HAP-1 (cell line): Measurements from ENCODE around the gene POTEG.
"Not testable (repeated sequence)": the region's sequence is repeated elsewhere in the genome, so short reads cannot be mapped to it uniquely, and the experiment has no call there.

ENCODE experiments used
- DNase-seq, 2 experiments: peaks; one replicate each; pipeline ENCODE4 v3.0.0-alpha.2; 2016 to 2020; ENCODE audit warnings: low spot score in 2 of 2
- H3K27me3 ChIP-seq: fragments of 250-450 bp; sonication (Bioruptor Pico); 2 replicates; pipeline ENCODE4 v1.5.1; 2020; ENCODE audit warnings: low read depth, mild to moderate bottlenecking, moderate library complexity
- H3K36me3 ChIP-seq: fragments of 250-450 bp; sonication (Bioruptor Pico); replicated peaks from 2 replicates; pipeline ENCODE4 v1.5.1; 2020; ENCODE audit warnings: mild to moderate bottlenecking
- H3K4me1 ChIP-seq: fragments of 250-450 bp; sonication (Bioruptor Pico); 2 replicates; pipeline ENCODE4 v1.5.1; 2020; ENCODE audit warnings: mild to moderate bottlenecking
- H3K4me3 ChIP-seq: fragments of 250-450 bp; sonication (Bioruptor Pico); 2 replicates; pipeline ENCODE4 v1.5.1; 2020; ENCODE audit warnings: mild to moderate bottlenecking, moderate library complexity
- H3K9me3 ChIP-seq: fragments of 250-450 bp; sonication (Bioruptor Pico); 2 replicates; pipeline ENCODE4 v1.5.1; 2020; ENCODE audit warnings: mild to moderate bottlenecking, moderate library complexity
- in situ Hi-C: fragments of 300-500 bp; cut with MboI; formaldehyde crosslinking; loops from 3 replicates; pipeline ENCODE4 v1.14.3; 2020; ENCODE audit warnings: low sequenced_read_pairs, inconsistent platforms, mixed read lengths

Gene POTEG

GRCh38 chr14:19434241-19434640 lies at the start of gene POTEG:
POTEG (minus strand) TSS chr14:19434341; CDS start chr14:19434289, 52 bp downstream.
- H3K36me3 ChIP-seq, H3K4me3 ChIP-seq, H3K27me3 ChIP-seq, in situ Hi-C loops, DNase-seq, H3K9me3 ChIP-seq, H3K4me1 ChIP-seq: not testable (repeated sequence)

DNA sequence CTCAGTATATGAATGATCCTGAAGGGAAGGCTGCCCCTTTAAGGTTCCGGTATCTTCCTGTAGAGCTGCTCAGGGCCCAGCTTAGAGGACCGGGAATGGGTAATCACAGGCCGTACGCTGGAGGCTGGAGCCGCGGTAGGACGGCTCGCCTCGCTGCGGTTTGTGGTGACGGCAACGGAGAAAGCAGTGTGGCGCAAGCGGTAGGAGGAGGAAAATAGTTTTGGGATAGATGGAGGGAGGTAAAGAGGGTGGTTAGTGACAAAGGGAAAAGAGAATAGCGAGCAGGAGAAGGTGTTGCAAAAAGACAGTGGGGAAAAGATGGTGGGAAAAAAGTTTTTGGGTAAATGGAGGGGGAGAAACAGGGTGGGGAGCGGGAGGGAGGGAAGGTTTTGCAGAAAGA lies 48.0 kb upstream of the POTEG start:
- DNase-seq, H3K36me3 ChIP-seq, H3K9me3 ChIP-seq, H3K4me1 ChIP-seq, H3K4me3 ChIP-seq, in situ Hi-C loops, H3K27me3 ChIP-seq: not testable (repeated sequence)

DNA sequence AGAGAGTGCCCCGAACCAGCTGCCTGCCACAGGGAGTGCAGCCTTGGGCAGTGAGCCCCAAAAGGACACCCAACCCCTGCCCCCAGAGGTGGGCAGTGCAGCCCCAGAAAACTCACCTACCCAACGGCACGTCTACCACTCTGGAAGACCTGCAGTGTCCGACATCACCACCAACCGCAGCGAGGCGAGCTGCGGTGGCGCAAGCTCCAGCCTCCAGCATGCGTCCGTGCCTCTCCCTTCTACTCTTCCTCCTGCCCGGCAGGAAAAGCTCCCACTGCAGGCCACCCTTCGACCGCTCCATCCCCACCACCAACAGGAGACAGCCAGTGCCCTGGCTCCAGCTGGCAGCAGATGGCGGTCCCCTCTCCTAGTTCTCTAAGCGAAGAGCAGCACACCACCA lies 47.3 kb upstream of the POTEG start:
- H3K4me3 ChIP-seq, H3K27me3 ChIP-seq, H3K4me1 ChIP-seq, H3K36me3 ChIP-seq, H3K9me3 ChIP-seq, DNase-seq, in situ Hi-C loops: not testable (repeated sequence)

GRCh38 chr14:19480491-19480890 lies 46.4 kb upstream of the POTEG start:
- H3K4me3 ChIP-seq, H3K27me3 ChIP-seq, H3K9me3 ChIP-seq, DNase-seq, H3K36me3 ChIP-seq, in situ Hi-C loops, H3K4me1 ChIP-seq: not testable (repeated sequence)

- H3K4me3 ChIP-seq, H3K9me3 ChIP-seq, H3K4me1 ChIP-seq, DNase-seq, H3K36me3 ChIP-seq, H3K27me3 ChIP-seq, in situ Hi-C loops: not testable (repeated sequence)
Measured at GRCh38 chr14:19445761-19446160, 11.6 kb upstream of the POTEG start.

GRCh38 chr14:19439826-19440225 lies 5.7 kb upstream of the POTEG start:
- H3K36me3 ChIP-seq, H3K9me3 ChIP-seq, H3K4me1 ChIP-seq, H3K4me3 ChIP-seq, H3K27me3 ChIP-seq, in situ Hi-C loops, DNase-seq: not testable (repeated sequence)

GRCh38 chr14:19439219-19439618 lies 5.1 kb upstream of the POTEG start:
- H3K9me3 ChIP-seq, DNase-seq, H3K36me3 ChIP-seq, H3K4me3 ChIP-seq, H3K4me1 ChIP-seq, H3K27me3 ChIP-seq, in situ Hi-C loops: not testable (repeated sequence)

GRCh38 chr14:19437126-19437443 lies 2.9 kb upstream of the POTEG start:
- H3K27me3 ChIP-seq, in situ Hi-C loops, H3K4me3 ChIP-seq, DNase-seq, H3K4me1 ChIP-seq, H3K36me3 ChIP-seq, H3K9me3 ChIP-seq: not testable (repeated sequence)

GRCh38 chr14:19436311-19437125 lies 2.4 kb upstream of the POTEG start:
- DNase-seq, H3K36me3 ChIP-seq, H3K4me1 ChIP-seq, in situ Hi-C loops, H3K4me3 ChIP-seq, H3K27me3 ChIP-seq, H3K9me3 ChIP-seq: not testable (repeated sequence)

DNA sequence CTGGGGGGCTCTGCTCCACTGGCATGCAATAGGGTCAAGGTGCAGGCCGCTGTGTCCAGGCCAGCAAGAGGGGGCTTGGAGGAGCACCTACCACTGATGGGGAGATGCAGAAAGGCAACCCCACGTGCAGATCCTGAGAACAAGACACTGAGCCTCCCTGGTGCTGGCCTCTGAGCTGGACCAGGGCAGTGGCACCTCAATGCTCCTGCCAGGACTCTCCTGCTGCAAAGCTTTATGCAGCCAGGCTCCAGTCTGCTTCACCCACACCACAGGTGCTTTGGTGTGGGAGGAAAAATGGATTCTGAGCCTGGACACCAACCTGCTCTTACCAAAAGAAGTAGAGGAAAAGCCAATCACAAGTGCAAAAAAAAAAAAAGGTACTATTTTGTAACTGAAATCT lies 1.7 kb upstream of the POTEG start:
- DNase-seq, H3K27me3 ChIP-seq, H3K36me3 ChIP-seq, in situ Hi-C loops, H3K4me1 ChIP-seq, H3K9me3 ChIP-seq, H3K4me3 ChIP-seq: not testable (repeated sequence)

DNA sequence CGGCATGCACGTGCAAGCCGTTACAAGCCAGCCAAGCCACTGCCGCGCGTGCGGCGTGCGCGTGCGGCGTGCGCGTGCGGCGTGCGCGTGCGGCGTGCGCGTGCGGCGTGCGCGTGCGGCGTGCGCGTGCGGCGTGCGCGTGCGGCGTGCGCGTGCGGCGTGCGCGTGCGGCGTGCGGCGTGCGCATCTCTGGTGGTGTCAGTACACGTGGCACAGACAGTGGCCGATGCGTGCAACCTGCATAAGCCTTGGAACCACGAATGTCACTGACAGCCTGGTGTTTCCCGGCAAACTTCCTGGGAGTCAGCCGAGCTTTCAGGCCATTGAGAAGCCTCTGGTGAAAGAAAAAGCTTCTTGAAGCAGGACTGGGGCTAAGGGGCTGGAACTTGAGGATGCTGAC lies 750 bp upstream of the POTEG start:
- in situ Hi-C loops, H3K27me3 ChIP-seq, H3K4me3 ChIP-seq, H3K4me1 ChIP-seq, H3K9me3 ChIP-seq, DNase-seq, H3K36me3 ChIP-seq: not testable (repeated sequence)

DNA sequence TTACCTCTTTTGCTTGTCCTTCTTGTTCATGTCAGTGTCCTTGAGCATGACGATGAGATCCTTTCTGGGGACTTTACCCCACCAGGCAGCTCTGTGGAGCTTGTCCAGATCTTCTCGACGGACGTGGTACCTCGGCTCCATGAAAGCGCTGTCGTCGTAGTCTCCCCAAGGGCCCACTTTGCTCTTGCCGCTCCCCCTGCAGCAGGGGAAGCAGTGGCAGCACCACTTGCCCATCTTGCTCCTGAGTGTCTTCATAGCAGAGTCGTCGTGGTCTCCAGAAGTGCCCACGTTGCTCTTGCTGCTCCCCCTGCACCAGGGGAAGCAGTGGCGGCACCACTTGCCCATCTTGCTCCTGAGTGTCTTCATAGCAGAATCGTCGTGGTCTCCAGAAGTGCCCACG lies 376 bp downstream of the POTEG start:
- H3K4me3 ChIP-seq, H3K36me3 ChIP-seq, DNase-seq, in situ Hi-C loops, H3K4me1 ChIP-seq, H3K27me3 ChIP-seq, H3K9me3 ChIP-seq: not testable (repeated sequence)

DNA sequence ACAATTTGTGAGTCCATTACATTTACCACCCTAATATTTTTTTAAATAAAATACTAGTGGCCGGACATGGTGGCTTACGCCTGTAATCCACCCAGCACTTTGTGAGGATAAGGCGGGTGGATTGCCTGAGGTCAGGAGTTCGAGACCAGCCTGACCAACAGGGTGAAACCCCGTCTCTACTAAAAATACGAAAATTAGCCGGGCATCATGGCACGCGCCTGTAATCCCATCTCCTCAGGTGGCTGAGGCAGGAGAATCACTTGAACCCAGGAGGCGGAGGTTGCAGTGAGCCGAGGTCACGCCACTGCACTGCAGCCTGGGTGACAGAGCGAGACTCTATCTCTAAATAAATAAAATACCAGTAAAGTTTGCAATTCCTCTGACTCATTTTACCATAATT lies 25.6 kb downstream of the POTEG start:
- H3K36me3 ChIP-seq, DNase-seq, in situ Hi-C loops, H3K27me3 ChIP-seq, H3K9me3 ChIP-seq, H3K4me3 ChIP-seq, H3K4me1 ChIP-seq: not testable (repeated sequence)

DNA sequence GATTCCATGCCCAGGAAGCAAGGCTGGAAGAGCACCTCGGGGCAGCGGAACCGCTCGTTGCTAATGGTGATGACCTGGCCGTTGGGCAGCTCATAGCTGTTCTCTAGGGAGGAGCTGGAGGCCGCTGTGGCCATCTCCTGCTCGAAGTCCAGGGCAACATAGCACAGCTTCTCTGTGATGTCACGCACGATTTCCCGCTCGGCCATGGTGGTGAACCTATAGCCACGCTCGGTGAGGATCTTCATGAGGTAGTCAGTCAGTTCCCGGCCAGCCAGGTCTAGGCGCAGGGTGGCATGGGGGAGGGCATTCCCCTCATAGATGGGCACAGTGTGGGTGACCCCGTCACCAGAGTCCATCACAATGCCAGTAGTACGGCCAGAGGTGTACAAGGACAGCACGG lies 32.0 kb downstream of the POTEG start:
- H3K4me1 ChIP-seq, H3K36me3 ChIP-seq, in situ Hi-C loops, H3K4me3 ChIP-seq, DNase-seq, H3K27me3 ChIP-seq, H3K9me3 ChIP-seq: not testable (repeated sequence)

DNA sequence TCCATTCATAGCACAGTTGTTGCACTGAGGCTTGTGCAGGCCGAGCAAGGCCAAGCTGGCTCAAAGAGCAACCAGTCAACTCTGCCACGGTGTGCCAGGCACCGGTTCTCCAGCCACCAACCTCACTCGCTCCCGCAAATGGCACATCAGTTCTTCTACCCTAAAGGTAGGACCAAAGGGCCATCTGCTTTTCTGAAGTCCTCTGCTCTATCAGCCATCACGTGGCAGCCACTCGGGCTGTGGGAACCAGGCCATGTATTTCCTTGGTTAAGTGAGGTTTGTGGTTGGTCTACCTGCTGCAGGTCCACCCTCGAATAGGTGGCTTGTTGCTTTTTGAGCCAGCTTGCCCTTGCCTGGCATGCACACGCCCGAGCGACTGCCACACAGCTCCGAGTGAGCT lies 39.4 kb downstream of the POTEG start:
- DNase-seq, H3K4me1 ChIP-seq, H3K9me3 ChIP-seq, H3K4me3 ChIP-seq, in situ Hi-C loops, H3K36me3 ChIP-seq, H3K27me3 ChIP-seq: not testable (repeated sequence)
